Measurements from ENCODE around the gene SMPX. TPM values are rescaled to one million over a fixed set of nuclear protein-coding genes. Genes with fewer than 3 reads are reported as not detected.

SMPX gene
- total and polyA plus RNA-seq, 12 donors = 171 to 894 (median 696) TPM

DNA sequence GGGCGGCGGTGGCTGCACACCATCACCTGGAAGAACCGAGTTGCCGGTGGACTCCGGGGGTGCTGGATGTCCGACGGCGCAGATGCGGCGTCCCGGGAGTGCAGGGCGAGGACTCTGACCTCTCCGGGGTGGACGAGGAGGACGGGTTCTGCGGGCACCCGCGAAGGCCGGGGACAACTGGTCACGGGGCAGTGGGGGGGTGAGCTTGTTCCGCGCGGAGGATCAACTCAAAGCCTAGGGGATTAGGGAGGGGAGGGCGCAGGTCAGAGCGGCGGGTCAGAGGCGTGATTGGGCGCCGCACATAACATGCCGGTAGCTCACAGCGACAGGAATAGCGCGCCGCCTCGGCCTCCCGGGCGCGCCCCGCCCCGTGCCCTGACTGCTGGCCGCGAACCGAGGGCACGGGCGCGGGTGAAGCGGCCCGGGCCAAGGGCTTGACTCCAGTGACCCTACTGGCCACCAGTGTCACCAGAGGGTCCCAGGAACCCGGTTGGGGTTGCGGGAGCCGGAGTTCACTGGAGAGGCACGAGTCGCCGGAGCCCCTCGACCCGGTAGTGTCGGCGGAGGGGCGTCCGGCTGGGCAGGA is 99.7 kb downstream of the SMPX start, which contains the start of gene KLHL34:
TSS of gene KLHL34 (minus strand) at position 179 of the 586 bp plus-strand sequence. CDS start 542 bp downstream, outside the sequence.
- Histone ChIP-seq H3K4me3 (peak within 1 kb of the TSS in 9 of 10 donors; percentile 24 to 54 (median 49)), H3K27me3 (peaks cover 0 to 67% (median 7%) of the 10 kb centered on the region in 7 donors), H3K36me3 (no peaks in the 10 kb centered on the region), H3K27ac (peak within 1 kb of the TSS in 8 of 10 donors; percentile 47 to 83 (median 78)), H3K4me1 (peaks cover 0 to 3% (median 0%) of the 10 kb centered on the region in 9 donors), H3K9me3 (peaks cover 0 to 6% (median 0%) of the 10 kb centered on the region in 11 donors)
- intact Hi-C loops (cut with DNase I) = no loop called here
- DNase-seq (peak in 1 of 2 donors; percentile 11), ATAC-seq (peak; percentile 64 to 95 (median 85))
- 2 to 3% methylated on average over 37 to 56 of the region's 60 CpGs for WGBS, 2 donors
- TF ChIP-seq, protein P1, sequence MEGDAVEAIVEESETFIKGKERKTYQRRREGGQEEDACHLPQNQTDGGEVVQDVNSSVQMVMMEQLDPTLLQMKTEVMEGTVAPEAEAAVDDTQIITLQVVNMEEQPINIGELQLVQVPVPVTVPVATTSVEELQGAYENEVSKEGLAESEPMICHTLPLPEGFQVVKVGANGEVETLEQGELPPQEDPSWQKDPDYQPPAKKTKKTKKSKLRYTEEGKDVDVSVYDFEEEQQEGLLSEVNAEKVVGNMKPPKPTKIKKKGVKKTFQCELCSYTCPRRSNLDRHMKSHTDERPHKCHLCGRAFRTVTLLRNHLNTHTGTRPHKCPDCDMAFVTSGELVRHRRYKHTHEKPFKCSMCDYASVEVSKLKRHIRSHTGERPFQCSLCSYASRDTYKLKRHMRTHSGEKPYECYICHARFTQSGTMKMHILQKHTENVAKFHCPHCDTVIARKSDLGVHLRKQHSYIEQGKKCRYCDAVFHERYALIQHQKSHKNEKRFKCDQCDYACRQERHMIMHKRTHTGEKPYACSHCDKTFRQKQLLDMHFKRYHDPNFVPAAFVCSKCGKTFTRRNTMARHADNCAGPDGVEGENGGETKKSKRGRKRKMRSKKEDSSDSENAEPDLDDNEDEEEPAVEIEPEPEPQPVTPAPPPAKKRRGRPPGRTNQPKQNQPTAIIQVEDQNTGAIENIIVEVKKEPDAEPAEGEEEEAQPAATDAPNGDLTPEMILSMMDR (IDR thresholded peaks at IDR 0.05) = no peak

DNA sequence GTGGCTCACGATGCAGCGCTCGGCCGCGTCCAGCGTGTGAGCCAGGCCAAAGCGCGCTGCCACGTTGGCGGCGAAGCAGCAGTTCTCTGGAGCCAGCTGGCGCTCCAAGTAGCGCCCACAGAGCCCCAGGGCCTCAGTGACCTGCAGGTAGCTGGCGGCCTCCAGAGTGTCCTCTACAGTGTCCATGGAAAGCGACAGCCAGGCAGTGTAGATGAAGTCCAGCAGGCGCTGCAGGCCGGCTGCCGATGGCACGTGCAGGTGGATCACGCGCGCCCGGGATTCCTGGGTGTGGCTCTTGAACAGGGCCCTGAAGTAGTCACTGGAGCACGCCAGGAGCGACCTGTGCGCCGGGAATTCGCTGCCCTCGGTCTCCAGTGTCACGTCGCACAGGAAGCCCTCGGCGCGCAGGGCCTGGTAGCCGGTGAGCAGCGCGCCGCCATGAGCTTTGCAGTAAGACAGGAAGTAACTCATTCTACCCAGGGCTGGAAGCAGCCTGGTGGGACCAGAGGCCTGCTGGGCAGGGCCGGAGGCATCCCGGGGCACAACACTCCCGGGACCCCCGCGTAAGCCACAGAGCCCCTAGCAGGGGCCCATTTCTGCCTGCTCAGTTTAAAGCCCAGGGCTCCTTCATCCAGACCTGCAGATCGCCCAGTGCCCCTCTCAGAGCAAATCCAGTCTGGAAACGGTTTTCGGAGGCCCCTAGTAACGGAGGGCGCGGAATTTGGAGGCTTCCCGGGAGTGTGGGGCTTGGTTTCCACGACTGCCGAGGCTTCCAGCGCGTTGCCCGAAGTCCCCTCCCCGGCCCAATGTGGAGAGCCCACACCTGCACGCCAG is 100.4 kb downstream of the SMPX start:
- H3K4me1 ChIP-seq = peaks cover 0 to 3% (median 0%) of the 10 kb centered on the region in 9 donors
- peak overlapping the region in 7 of 10 donors; percentile 58 to 83 (median 80) for H3K27ac ChIP-seq
- WGBS, 2 donors = 47 to 57% methylated on average over 51 to 57 of the region's 57 CpGs
- peaks cover 0 to 6% (median 0%) of the 10 kb centered on the region in 11 donors for H3K9me3 ChIP-seq
- H3K36me3 ChIP-seq = no peaks in the 10 kb centered on the region
- H3K4me3 ChIP-seq = peak overlapping the region in 9 of 10 donors; percentile 24 to 54 (median 49)
- DNase-seq = no peak
- peaks cover 0 to 63% (median 7%) of the 10 kb centered on the region in 7 donors for H3K27me3 ChIP-seq
- TF ChIP-seq, protein P1 (IDR thresholded peaks at IDR 0.05) = no peak
- intact Hi-C loops (cut with DNase I) = no loop called here
- ATAC-seq = peak in 2 of 8 donors; percentile 8 to 28

DNA sequence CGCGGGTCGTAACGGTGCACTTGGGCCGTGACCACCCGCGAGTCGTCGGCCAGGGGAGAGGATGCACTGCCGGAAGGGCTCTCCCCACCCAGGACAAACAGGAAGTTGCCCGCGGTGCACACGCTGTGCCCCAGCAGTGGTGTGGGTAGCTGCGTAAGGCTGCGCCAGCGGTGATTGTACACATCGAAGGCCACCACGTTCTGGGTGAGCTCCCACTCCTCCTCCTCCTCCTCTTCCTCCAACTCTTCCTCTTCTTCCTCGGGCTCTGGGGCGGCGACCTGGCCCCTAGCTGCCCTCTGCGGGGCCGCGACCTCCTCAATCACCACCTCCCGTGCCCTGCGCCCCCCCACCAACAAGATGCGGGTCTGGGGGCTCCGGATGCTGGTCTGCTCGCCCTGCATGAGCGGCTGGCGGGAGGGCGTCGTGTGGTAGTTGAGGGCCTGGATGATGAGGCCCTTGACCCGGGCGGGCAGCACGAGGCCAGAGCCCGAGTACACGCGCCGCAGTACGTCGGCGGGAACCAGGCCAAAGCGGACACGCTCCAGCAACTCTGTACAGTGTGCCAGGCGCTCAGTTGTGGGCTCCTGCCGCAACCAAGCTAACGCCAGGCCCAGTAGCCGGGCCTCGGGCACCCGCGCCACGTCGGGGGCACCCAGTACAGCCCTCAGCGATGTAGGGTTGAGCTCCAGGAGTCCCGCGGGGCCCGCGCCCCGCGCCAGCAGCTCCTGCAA is 101.2 kb downstream of the SMPX start:
- peaks cover 0 to 55% (median 7%) of the 10 kb centered on the region in 7 donors for H3K27me3 ChIP-seq
- DNase-seq = no peak
- intact Hi-C loops (cut with DNase I) = no loop called here
- peak overlapping the region in 2 of 10 donors; percentile 17 to 32 for H3K4me3 ChIP-seq
- peaks cover 0 to 6% (median 0%) of the 10 kb centered on the region in 11 donors for H3K9me3 ChIP-seq
- no peak overlapping the region for H3K27ac ChIP-seq
- H3K4me1 ChIP-seq = peaks cover 0 to under 1% (median 0%) of the 10 kb centered on the region in 9 donors
- WGBS, 2 donors = 60 to 64% methylated on average over 57 to 61 of the region's 61 CpGs
- no peaks in the 10 kb centered on the region for H3K36me3 ChIP-seq
- ATAC-seq = peak in 1 of 8 donors; percentile 23
- TF ChIP-seq, protein P1 (IDR thresholded peaks at IDR 0.05) = no peak

Other genes with a start within 250 kb of the SMPX start
- 10 to 100 TPM in 4 of 10 donors, 1 to 10 TPM in 6; 2.3 to 17.5 (median 7.4) TPM for gene KLHL34, start 99.8 kb downstream of the SMPX start, total RNA-seq
- gene KLHL34, start 99.8 kb downstream of the SMPX start, polyA plus RNA-seq = 1 to 10 TPM; 1.1 to 1.8 TPM
- gene MBTPS2, start 81.5 kb upstream of the SMPX start, total RNA-seq = 10 to 100 TPM; 10.6 to 14.2 (median 12.8) TPM
- 1 to 10 TPM; 2.0 to 4.2 TPM for gene MBTPS2, start 81.5 kb upstream of the SMPX start, polyA plus RNA-seq
- gene YY2, start 97.9 kb upstream of the SMPX start, total RNA-seq = 1 to 10 TPM in 2 of 10 donors, under 1 TPM in 8; 0.41 to 1.2 (median 0.72) TPM
- 1 to 10 TPM in 1 of 2 donors, under 1 TPM in 1; 0.61 to 1.4 TPM for gene YY2, start 97.9 kb upstream of the SMPX start, polyA plus RNA-seq
- gene SMS, start 182.6 kb upstream of the SMPX start, total RNA-seq = 10 to 100 TPM; 44.0 to 70.9 (median 53.5) TPM
- gene SMS, start 182.6 kb upstream of the SMPX start, polyA plus RNA-seq = 10 to 100 TPM; 22.3 to 65.4 TPM